ENCODE measurements around the gene IP6K1. TPM values are rescaled to one million over a fixed set of nuclear protein-coding genes. Genes with fewer than 3 reads are reported as not detected.
"Not testable (repeated sequence)": the region's sequence is repeated elsewhere in the genome, so short reads cannot be mapped to it uniquely, and the experiment has no call there.

The IP6K1 gene
- total RNA-seq, 1 experiment from 2014 or later = 30.6 TPM

DNA sequence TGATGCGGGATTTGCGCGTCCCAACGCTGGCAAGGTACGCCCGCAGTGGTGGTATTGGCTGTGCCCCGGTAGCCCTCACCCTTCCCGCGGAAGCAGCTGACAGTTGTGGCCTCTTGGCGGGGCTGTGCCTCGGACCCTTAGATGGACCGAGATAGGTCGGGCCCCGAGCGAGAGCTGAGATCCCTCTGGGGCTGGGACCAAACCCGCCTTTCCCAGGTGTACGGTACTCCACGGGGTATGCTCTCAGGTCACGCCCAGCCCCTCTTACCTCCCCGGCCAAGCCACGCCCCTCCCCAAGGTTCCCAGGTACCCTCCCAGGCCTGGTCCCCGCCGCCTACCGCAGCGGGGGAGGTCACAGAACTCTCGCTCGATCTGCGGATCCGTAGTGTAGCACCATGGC is 100.0 kb downstream of the IP6K1 start:
- H4K20me1 ChIP-seq (ENCODE audit: insufficient read depth); H3K9me3 ChIP-seq (ENCODE audit: control insufficient read depth in 1 of 2, insufficient read depth in 1 of 2, low read depth in 1 of 2, low read length in 2 of 2); RAD21 ChIA-PET (ENCODE audit: low non-redundant PET in 1 of 2, low total read pairs in 2 of 2, uncharacterized antibody in 2 of 2, unreplicated experiment in 2 of 2); H3K27ac ChIP-seq (ENCODE audit: low read depth, low read length); H2AFZ ChIP-seq (ENCODE audit: low read depth, low read length, poor library complexity, severe bottlenecking); BruUV-seq (replicated peaks); H3K27me3 ChIP-seq (ENCODE audit: insufficient read depth, low read length); POLR2A ChIA-PET; H3K4me3 ChIP-seq (replicated peaks in 1 of 2; ENCODE audit: low read depth in 1 of 2, low read length in 2 of 2); H3K4me2 ChIP-seq (ENCODE audit: low read length); H3K9me2 ChIP-seq (ENCODE audit: insufficient read depth); H3K9ac ChIP-seq (ENCODE audit: low read length); DNase-seq (ENCODE audit: low read depth, low spot score); intact Hi-C loops (cut with micrococcal nuclease); CTCF ChIA-PET: not testable (repeated sequence)
- Histone ChIP-seq H3K79me2 (ENCODE audit: insufficient read depth, low read length) (peaks cover 15% of the 10 kb centered on the region), H3K4me1 (ENCODE audit: control insufficient read depth in 1 of 2, insufficient read depth in 2 of 2, low read length in 2 of 2) (peaks cover 4 to 14% of the 10 kb centered on the region in 2 experiments; a peak in 3 of 4 replicates), H3K36me3 (ENCODE audit: control insufficient read depth in 1 of 2, insufficient read depth in 2 of 2, low read length in 2 of 2) (peaks cover 5 to 16% of the 10 kb centered on the region in 2 experiments; a peak in 2 of 4 replicates)
- peak; percentile 5; the same call in 1 of the 2 replicates for ATAC-seq

- RAD21 ChIA-PET (ENCODE audit: low non-redundant PET in 1 of 2, low total read pairs in 2 of 2, uncharacterized antibody in 2 of 2, unreplicated experiment in 2 of 2); POLR2A ChIA-PET; H4K20me1 ChIP-seq (ENCODE audit: insufficient read depth); CTCF ChIA-PET; H3K4me3 ChIP-seq (replicated peaks in 1 of 2; ENCODE audit: low read depth in 1 of 2, low read length in 2 of 2); H3K4me2 ChIP-seq (ENCODE audit: low read length); intact Hi-C loops (cut with micrococcal nuclease); BruUV-seq (replicated peaks); DNase-seq (ENCODE audit: low read depth, low spot score); H3K27ac ChIP-seq (ENCODE audit: low read depth, low read length); H3K9me3 ChIP-seq (ENCODE audit: control insufficient read depth in 1 of 2, insufficient read depth in 1 of 2, low read depth in 1 of 2, low read length in 2 of 2); H3K9ac ChIP-seq (ENCODE audit: low read length); H3K27me3 ChIP-seq (ENCODE audit: insufficient read depth, low read length); H3K9me2 ChIP-seq (ENCODE audit: insufficient read depth); H2AFZ ChIP-seq (ENCODE audit: low read depth, low read length, poor library complexity, severe bottlenecking); ATAC-seq: not testable (repeated sequence)
- Histone ChIP-seq H3K36me3 (ENCODE audit: control insufficient read depth in 1 of 2, insufficient read depth in 2 of 2, low read length in 2 of 2) (peaks cover 7 to 21% of the 10 kb centered on the region in 2 experiments; a peak in 2 of 4 replicates), H3K79me2 (ENCODE audit: insufficient read depth, low read length) (peaks cover 13% of the 10 kb centered on the region), H3K4me1 (ENCODE audit: control insufficient read depth in 1 of 2, insufficient read depth in 2 of 2, low read length in 2 of 2) (peaks cover 2 to 13% of the 10 kb centered on the region in 2 experiments; a peak in 3 of 4 replicates)
These were observed 100.5 kb downstream of the IP6K1 start for GRCh38 chr3:49685846-49686245.

GRCh38 chr3:49685103-49685502 is 101.2 kb downstream of the IP6K1 start:
- ATAC-seq; DNase-seq (ENCODE audit: low read depth, low spot score); CTCF ChIA-PET; H4K20me1 ChIP-seq (ENCODE audit: insufficient read depth); H3K27ac ChIP-seq (ENCODE audit: low read depth, low read length); H2AFZ ChIP-seq (ENCODE audit: low read depth, low read length, poor library complexity, severe bottlenecking); H3K27me3 ChIP-seq (ENCODE audit: insufficient read depth, low read length); RAD21 ChIA-PET (ENCODE audit: low non-redundant PET in 1 of 2, low total read pairs in 2 of 2, uncharacterized antibody in 2 of 2, unreplicated experiment in 2 of 2); H3K4me2 ChIP-seq (ENCODE audit: low read length); POLR2A ChIA-PET; H3K9ac ChIP-seq (ENCODE audit: low read length); H3K9me2 ChIP-seq (ENCODE audit: insufficient read depth); BruUV-seq (replicated peaks); H3K4me3 ChIP-seq (replicated peaks in 1 of 2; ENCODE audit: low read depth in 1 of 2, low read length in 2 of 2); H3K4me1 ChIP-seq (ENCODE audit: control insufficient read depth in 1 of 2, insufficient read depth in 2 of 2, low read length in 2 of 2); H3K79me2 ChIP-seq (ENCODE audit: insufficient read depth, low read length); intact Hi-C loops (cut with micrococcal nuclease); H3K9me3 ChIP-seq (ENCODE audit: control insufficient read depth in 1 of 2, insufficient read depth in 1 of 2, low read depth in 1 of 2, low read length in 2 of 2): not testable (repeated sequence)
- H3K36me3 ChIP-seq (ENCODE audit: control insufficient read depth in 1 of 2, insufficient read depth in 2 of 2, low read length in 2 of 2) = peaks cover 9 to 29% of the 10 kb centered on the region in 2 experiments; a peak in 2 of 4 replicates

DNA sequence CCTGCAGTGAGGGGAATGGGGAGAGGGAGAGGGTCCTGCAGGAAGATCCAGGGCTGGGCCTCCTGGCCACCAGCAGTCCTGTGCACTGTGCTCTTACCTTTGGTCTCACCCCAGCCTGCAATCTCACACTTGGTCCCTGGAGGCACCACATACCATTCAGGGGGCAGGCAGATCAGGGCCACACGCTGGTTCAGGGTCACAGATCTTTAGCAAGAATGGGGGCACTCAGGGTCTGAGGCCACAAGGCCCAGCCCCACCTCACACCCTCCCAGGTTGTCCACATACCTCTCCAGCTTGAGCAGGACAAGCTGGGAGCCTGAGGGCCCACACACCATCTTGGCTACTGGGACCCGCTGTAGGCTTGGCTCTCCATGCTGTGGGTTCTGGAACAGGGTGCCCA is 101.9 kb downstream of the IP6K1 start:
- H2AFZ ChIP-seq (ENCODE audit: low read depth, low read length, poor library complexity, severe bottlenecking); H3K27me3 ChIP-seq (ENCODE audit: insufficient read depth, low read length); intact Hi-C loops (cut with micrococcal nuclease); POLR2A ChIA-PET; H3K79me2 ChIP-seq (ENCODE audit: insufficient read depth, low read length); CTCF ChIA-PET; H3K9ac ChIP-seq (ENCODE audit: low read length); BruUV-seq (replicated peaks); RAD21 ChIA-PET (ENCODE audit: low non-redundant PET in 1 of 2, low total read pairs in 2 of 2, uncharacterized antibody in 2 of 2, unreplicated experiment in 2 of 2); H3K9me2 ChIP-seq (ENCODE audit: insufficient read depth); H3K4me3 ChIP-seq (replicated peaks in 1 of 2; ENCODE audit: low read depth in 1 of 2, low read length in 2 of 2); H4K20me1 ChIP-seq (ENCODE audit: insufficient read depth); H3K4me2 ChIP-seq (ENCODE audit: low read length); H3K27ac ChIP-seq (ENCODE audit: low read depth, low read length); DNase-seq (ENCODE audit: low read depth, low spot score); H3K9me3 ChIP-seq (ENCODE audit: control insufficient read depth in 1 of 2, insufficient read depth in 1 of 2, low read depth in 1 of 2, low read length in 2 of 2); H3K4me1 ChIP-seq (ENCODE audit: control insufficient read depth in 1 of 2, insufficient read depth in 2 of 2, low read length in 2 of 2): not testable (repeated sequence)
- 0 out of 2 replicates have a peak, but pooled peaks have one; percentile 18 for ATAC-seq
- peaks cover 11 to 35% of the 10 kb centered on the region in 2 experiments; a peak in 3 of 4 replicates for H3K36me3 ChIP-seq (ENCODE audit: control insufficient read depth in 1 of 2, insufficient read depth in 2 of 2, low read length in 2 of 2)
